Stimulated activated CD4-positive, alpha-beta T cell treated with anti-CD3 and anti-CD28 coated beads, Interleukin-2, amount 100 ng/mL, for 48 hours (primary cell): ENCODE data around the gene ENPP7.
"Not testable (repeated sequence)": the region's sequence is repeated elsewhere in the genome, so short reads cannot be mapped to it uniquely, and the experiment has no call there.

ENCODE experiments used
- DNase-seq, 2 donors: peaks; one replicate each; pipeline ENCODE4 v3.0.0-alpha.2; 2020

ENPP7 gene

DNA sequence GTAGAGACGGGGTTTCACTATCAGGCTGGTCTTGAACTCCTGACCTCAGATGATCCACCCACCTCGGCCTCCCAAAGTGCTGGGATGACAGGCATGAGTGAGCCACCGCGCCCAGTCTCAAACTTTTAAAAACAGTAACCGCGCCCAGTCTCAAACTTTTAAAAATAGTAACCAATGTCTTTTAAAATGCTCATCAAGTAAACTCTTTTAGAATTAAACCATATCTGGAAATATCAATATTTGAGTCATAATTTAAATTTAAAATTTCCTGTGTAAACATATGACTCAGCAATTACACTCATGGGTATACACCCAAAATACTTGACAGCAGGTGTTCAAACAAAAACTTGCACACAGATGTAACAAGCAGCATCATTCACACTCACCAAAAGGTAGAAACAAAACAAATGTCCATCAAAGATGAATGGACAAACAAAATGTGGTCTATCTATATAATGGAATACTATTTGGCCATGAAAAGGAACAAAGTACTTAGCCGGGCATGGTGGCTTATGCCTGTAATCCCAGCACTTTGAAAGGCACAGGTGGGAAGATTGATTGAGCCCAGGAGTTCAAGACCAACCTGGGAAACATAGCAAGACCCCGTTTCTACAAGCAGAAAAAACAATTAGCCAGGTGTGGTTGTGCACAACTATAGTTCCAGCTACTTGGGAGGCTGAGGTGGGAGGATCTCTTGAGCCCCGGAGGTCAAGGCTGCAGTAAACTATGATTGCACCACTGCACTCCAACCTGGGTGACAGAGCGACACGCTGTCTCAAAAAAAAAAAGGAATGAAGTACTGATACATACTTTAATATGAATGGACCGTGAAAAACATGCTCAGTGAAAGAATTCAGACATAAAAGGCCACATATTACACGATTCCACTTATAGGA, 20.2 kb downstream of the ENPP7 start:
- DNase-seq = no peak

DNA sequence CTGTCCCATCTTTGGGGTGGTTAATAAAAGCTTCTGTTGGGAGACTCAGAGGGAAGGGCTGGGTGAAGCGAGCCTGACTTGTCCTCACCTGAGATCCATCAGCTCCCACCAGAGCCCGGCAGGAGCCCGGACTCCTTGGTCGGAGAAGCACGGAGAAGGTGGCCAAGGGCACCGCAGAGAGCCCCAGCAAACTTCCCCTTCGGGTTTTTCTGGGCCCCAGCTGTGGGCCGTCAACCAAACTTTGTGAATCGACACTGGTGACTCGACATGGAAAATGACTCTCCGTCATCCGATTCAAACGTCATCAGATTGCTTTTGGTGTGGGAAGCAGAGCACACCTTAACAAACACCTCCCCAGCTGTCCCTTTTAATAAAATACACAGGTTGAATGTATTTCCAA, 21.4 kb downstream of the ENPP7 start:
- DNase-seq = peak; percentile 16 to 23

DNA sequence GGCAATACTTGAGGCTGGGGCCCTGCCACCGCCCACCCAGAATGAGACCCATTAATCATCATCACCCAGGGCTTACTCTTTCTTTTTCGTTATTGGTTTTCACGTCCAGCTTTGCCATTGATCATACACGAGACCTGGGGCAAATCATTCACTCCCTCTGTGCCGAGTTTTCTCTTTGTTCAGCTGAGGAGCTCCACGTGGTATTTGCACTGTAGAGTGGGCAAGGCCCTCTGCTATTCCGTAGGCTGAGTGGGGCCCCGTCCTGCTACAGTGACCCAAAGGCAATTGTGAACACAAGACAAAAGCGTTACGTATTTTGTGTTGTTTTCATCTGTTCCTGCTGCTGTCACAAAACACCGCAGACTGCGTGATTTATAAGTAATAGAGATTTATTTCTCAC, 23.6 kb downstream of the ENPP7 start:
- no peak for DNase-seq

DNA sequence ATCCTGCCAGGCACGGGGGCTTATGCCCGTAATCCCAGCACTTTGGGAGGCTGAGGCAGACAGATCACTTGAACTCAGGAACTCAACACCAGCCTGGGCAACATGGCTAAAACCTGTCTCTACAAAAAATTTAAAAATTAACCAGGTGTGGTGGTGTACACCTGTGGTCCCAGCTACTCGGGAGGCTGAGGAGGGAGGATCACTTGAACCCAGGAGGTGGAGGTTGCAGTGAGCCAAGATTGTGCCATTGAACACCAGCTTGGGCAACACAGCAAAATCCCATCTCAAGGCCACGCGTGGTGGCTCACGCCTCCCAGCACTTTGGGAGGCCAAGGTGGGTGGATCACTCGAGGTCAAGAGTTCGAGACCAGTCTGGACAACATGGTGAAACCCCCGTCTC, 24.2 kb downstream of the ENPP7 start:
- not testable (repeated sequence) for DNase-seq

DNA sequence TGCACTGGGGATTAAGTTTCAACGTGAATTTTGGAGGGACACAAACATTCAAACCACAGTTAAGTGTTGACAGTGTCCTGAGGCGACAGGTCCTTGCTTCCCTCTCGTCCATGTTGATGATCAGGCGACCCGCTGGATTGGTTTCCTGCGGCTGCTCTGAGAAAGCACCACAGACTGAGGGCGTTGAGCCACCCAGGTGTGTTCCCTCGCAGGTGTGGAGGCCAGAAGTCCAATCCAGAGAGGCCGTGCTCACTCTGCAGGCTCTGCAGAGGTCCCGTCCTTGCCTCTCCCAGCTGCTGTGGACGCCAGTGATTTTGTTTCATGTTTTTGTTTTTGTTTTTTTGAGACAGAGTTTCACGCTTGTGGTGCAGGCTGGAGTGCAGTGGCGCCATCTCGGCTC, 24.8 kb downstream of the ENPP7 start:
- DNase-seq = no peak

DNA sequence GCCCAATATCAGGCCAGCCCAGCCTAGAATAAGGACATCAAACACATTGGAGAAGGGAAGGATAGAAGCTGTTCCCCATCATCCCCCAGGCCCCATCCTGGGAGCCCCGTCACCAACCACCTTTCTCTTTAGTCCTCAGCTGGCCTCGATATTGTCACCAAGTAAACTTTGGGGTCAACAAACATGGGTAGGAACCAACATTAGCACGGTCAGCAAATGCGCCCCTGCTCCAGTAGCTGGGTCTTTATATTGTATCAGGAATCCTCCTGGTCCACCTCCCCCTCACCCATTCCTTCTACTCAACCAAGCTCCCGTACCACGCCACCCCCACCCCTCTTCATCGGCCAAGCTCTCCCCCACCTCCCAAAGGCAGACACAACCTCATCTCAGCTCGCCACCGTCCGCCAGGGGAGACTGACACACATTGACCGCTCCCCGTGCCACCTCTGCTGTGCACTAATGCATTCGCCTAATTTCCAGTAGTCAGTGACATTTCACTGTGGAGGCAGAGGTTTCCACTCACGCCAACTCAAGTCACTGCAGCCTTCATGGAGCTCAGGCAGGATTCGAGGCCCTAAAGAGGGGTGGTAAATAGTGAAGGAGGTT, 26.5 kb downstream of the ENPP7 start:
- no peak for DNase-seq

DNA sequence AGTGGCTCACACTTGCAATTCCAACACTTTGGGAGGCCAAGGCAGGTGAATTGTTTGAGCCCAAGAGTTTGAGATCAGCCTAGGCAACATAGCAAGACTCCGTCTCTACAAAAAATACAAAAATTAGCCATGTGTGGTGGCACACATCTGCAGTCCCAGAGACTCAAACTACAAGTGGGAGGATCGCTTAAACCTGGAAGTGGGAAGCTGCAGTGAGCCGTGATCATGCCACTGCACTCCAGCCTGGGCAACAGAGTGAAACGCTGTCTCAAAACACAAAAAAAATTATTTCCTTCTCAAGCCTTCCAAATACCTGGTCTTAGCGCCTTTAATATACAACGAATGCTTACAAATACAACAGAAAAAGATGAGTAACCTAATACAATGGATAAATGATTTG, 27.5 kb downstream of the ENPP7 start:
- DNase-seq = no peak

DNA sequence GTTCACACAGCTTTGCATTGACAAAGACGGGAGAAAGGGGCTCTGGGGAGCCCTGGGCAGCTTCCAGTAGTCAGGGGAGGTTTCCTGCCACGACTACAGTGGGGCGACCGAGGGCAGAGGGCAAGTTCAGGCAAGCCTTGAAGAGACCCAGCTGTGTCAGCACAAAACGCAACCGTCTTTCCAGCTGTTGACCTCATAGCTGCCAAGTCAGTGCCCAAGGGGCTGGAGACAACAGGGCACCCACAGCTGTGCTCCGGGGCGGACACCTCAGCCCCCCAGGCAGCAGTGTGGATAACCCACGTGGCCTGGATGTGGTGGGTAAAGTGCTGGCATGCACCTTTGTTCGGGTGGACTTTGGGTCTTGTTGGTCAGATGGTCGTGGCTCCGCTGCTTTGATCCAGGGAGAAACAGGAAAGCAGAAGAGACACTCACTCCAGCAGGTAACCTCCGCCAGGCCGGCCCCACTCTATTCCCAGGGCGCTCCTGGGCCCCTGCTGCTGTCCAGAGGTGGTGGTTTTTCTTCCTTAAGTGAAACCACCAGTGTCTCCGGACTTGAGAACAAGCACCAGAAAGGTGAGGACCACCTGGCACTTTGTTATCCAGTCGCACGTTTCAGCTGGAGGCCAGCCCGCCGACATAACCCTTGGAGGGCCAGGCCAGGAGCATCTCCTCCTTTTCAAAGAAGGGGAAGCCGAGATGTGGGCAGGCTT, 29.6 kb downstream of the ENPP7 start:
- no peak for DNase-seq

DNA sequence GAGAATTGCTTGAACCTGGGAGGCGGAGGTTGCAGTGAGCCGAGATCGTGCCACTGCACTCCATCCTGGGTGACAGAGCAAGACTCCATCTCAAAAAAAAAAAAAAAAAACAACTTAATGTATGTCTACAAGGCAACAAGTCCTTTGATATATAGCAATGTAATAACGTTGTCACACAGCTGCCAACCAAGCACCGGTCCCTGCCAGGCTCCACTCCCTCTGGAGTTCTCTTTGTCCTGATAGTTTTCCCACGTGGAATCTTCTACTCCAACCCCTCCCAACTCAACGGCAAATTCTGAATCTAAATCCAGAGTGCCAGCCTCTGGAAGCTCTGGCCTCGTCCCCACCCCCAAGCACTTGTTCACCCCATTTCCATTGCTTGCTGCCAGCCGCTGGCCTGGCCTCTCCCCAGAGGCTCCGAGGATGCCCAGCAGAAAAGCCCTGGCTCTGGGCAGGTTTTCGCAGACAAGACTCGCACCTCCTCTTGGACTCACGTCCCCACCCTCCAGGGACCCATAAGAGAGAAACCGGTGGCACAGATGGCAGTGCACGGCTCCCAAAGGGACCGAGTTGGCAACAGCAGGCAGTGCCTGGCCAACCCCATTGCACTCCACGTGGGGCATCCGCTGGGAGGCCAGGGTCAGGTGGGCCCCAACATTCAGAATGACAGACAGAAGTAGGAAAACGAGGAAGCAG, 31.3 kb downstream of the ENPP7 start:
- no peak for DNase-seq

DNA sequence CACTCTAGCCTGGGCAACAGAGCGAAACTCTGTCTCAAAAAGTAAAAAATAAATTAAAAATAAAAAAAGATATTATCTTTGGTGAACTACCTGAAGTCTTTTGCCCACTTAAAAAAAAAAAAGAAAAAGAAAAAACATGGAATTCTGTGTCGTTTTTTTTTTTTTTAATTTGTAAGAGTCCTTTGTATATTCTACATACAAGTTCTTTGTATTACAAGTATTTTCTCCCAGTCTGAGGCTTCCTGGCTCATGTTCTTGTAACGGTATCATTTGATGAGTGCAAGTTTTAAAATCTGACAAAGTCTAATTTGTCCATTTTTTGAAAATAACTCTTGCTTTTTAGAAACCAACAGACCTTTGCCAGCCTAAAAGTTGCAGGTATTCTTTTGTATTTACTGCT, 35.0 kb downstream of the ENPP7 start:
- DNase-seq = no peak

DNA sequence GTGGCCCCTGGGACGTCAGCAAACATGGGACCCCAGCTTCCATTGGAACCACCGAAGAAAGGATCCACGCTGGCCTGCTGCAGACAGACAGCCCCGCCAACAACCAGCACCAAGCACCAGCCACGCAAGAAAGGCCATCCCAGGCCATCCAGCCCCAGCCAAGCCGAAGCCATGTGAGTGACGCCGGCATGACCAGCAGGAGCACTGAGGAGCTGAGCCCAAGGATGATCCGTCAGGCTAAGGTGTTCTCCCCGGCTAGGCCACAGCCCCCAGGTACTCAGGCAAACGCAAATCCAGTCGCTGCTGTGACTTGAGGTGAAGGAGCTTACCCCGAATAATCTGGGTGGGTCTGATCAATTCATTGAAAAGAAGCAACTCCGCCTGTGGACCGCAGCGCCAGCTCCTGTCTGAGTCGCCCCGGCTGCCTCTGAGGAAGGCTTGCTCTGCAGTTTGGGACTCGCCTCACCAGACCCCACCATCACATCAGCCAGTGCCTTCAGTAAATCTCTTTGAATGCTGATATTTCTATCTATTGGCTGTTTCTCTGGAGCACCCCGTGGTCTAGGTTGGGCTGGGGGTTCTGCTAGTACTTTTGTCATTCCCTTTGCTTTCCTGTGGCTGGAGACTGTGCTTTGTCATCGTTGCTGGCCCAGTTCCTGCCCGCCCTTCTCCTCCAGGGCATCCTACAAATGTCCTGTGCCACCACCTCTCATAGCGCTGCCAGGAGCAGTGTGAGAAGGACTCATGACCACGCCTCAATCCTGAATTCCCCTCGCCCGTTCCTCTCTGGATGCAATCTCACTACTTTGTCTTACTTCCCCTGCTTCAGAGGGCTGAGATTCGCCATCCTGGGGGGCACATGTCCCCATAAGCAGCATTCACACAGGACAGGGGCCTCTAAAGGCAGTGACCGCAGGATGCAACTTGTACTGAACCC, 39.1 kb downstream of the ENPP7 start:
- no peak for DNase-seq

DNA sequence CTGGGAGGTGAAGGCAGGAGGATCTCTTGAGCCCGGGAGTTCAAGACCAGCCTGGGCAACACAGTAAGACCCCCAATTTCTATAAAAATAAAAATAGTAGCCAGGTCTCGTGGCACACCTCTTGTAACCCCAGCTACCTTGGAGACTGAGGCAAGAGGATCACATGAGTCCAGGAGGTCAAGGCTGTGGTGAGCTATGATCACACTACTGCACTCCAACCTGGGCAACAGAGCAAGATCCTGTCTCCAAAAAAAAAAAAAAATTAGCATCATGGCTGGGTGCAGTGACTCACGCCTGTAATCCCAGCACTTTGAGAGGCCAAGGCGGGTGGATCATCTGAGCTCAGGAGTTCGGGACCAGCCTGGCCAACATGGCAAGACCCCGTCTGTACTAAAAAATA, 40.5 kb downstream of the ENPP7 start:
- DNase-seq = no peak

DNA sequence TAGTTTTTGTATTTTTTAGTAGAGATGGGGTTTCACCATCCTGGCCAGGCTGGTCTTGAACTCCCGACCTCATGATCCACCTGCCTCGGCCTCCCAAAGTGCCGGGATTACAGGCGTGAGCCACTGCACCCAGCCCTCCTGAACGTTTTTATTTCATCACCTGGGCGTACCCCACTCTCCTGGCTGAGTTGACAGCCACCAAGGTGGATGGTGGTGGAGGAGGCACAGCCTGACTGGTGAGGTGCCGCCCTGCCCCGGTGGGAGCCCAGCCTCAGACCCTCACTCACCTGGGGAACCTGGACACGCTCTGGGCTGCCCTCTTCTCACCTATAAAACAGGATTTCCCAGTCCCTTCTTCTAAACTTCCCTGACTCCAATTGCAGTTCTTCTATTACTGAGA, 42.0 kb downstream of the ENPP7 start:
- DNase-seq = not testable (repeated sequence)

DNA sequence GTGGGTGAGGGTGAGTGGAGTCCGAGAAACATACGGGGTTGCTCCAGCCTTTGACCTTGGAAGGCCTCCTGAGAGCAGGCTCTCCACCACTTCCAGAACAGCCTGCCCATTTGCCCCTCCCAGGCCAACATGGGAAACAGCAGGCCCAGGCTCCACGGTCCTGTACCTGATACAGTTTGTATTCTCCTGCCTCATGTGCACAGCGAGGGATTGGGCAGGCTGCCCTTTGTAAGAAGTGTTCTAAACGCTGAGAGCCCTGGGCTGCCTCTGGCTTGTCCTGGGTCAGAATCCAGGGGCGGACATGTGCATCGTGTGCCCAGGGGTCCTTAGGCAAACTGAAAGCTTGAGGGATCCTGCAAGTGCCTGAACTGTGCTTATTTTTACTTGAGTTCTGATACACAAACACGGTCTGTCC, 43.8 kb downstream of the ENPP7 start:
- no peak for DNase-seq

DNA sequence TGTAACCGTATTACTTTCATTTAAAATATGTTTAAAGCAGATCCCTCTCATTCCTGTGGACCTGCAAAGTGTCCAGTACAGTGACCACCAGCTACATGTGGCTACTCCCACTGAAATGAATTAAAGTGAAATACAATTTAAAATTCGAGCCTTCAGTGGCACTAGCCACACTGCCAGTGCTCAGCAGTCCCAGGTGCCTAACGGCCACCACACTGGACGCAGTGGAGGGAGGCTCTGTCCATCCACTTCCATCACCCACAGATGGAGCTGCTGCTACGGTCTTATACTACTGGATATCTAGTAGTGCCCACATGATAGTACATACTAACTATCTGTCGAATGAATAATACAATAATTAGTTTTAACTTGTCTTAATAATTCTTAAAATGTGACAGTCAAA, 44.9 kb downstream of the ENPP7 start:
- no peak for DNase-seq

DNA sequence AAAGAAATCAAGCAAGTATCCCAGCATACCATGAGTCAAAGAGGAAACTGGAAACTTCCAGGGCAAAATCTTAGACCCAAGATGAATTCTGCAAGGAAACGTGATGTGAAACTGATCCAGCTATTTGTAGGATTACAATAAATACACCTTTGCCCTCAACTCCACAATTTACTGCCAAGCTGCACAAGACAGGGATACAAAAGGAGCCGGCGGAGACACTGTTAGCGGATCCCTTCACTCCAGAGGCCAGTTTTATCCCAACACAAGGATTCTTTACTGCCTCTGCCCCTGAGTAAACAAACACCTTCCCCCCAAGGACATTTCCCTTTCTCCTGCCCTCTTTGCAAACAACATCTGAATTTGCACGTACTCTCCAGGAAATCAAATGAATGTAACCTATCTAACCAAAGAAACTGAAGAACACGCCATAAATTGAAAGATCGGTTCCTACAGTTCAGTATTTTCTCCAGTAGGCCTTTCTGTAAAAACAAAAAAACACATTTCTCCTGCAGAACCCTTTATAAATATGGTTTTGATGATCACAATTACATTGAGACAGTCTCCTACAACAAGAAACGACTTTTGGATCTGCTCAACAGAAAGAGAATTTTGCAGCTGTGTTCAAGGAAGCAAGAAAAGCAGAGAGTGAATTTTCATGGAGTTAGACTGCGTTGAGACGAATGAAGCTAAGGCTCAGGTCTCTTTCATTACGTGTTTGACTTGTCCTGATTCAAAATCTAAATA, 45.8 kb downstream of the ENPP7 start:
- no peak for DNase-seq

DNA sequence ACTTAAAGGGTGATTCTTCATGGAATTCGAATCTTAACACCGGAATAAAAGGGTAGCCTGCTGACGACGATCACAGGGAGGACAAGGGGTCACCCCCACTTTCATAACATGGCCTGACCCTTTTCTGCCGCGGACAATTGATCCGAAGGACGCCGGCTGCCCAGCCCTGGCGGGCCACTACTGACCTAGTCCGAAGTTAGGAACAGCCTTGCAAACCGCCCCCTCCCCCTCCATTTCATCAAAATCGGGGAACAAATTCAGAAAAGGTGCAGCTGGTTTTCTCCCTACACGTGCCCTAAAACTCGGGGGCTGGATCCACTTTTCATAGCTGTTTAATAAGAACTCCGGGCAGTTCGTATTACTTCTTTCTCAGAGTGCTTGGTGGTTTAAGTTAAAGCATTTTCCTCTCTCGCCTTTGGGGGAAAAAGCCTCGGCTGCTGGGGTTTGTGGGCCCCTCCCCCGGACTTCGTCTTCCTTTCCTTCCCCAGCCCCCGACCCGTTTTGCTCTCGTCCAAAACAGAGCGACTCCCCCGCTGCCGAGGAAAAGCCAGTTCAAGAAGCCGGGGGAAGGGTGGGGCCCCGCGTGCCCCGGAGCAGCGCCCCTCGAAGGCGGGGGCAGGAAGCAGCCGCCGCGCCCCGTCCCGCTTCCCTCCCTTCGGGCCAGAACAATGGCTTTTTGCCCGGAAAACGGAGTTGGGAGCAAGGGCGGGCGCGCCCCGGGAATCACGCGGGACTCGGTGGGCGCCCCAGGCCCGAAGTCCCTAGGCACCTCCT, 46.6 kb downstream of the ENPP7 start:
- DNase-seq = no peak

DNA sequence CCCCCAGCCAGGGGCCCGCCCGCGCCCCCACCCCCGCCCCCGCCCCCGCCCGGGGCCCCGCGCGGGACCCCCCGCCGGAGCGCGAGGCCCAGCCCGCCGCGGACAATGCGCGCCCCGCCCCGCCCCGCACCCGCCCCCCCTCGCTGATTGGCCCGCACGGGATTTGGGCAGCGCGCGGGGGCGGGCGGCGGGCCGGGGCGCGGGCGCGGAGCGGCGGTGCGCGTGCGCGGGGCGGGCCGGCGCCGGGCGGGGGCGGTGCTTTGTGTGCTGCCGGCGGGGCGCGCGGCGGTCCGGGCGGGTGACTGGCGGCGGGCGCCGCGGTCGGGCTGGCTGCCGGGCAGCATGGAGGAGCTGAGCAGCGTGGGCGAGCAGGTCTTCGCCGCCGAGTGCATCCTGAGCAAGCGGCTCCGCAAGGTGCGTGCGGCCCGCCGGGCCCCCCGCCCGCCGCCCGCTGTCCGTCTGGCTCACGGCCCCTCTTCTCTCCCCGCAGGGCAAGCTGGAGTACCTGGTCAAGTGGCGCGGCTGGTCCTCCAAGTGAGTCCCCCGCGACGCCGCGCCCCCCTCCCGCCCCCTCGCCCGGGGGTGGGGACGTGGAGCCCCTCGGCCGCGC, 47.3 kb downstream of the ENPP7 start, which contains the start of gene CBX2:
CBX2 (plus strand) TSS at position 255 of the 610 bp plus-strand sequence; CDS start at position 343, 88 bp downstream.
- DNase-seq = peak; percentile 80 to 82

DNA sequence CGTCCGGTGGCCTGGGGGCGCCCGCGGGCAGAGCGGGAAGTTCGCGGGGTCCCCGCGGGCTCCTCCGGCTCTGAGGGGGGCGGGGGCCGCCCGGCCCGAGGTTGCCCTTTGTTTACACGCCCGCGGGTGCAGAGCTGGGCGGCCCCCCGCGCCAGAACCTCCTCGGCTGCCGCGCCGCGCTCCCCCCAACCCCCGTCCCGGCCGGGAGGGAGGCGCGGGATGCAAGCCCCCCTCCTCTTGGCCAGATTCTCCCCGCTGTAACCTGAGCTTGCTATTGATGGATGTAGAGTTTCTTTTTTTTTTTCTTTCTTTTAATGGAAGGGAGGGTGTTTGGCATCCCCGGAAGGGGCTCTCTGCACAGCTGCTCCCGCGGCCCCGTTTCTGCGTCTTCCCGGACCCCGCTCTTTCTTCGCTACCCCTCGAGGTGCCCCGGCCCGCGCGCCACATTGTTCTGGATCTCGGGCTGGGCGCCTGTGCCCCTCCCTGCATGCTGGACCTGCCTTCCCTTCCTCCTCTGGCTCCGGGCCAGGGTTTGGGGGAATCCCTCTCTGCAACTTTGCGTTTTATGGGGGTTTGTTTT, 47.9 kb downstream of the ENPP7 start:
- no peak for DNase-seq
